Right lung (tissue), 5 donors: ENCODE results near the gene CDHR5. TPM values are rescaled to one million over a fixed set of nuclear protein-coding genes. Genes with fewer than 3 reads are reported as not detected.
A peak's percentile ranks its signal among the peaks of the same experiment; 100 is the strongest.

Experiments used
- DNase-seq, 2 donors: peaks; one replicate each; pipeline ENCODE4 v3.0.0-alpha.2; 2013
- polyA plus RNA-seq, 5 donors: library from polyadenylated mRNA; unstranded; fragments of 120-200 nt; gene quantifications; one replicate each; pipeline versions ENCODE4 v1.2.1 to v1.2.3, GENCODE V29; 2013; ENCODE audit warnings: inconsistent platforms in 1 of 5, low replicate concordance in 1 of 5; ENCODE audit not compliant: insufficient read length in 5 of 5, insufficient read depth in 1 of 5

Gene CDHR5
- polyA plus RNA-seq, 5 donors = 0.20 to 0.86 (median 0.58) TPM

GRCh38 chr11:623349-623869, 1.3 kb downstream of the CDHR5 start:
- DNase-seq = no peak

DNA sequence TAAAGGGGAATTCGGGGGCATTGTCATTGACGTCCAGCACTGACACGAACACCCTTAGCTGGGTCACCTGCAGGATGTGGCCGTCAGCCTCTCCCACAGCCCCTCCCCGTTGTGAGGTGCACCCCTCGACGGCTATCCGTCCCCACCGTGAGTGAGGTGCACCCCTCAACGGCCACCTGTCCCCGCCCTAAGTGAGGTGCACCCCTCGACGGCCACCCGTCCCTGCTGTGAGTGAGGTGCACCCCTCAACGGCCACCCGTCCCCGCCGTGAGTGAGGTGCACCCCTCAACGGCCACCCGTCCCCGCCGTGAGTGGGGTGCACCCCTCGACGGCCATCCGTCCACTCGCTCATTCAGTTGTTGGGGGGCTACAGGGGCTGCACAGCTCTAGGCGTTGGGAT, 2.9 kb downstream of the CDHR5 start:
- no peak for DNase-seq

GRCh38 chr11:620935-621814, 3.6 kb downstream of the CDHR5 start:
- DNase-seq = no peak

- no peak for DNase-seq
Measured at GRCh38 chr11:620201-620600, 4.6 kb downstream of the CDHR5 start.

GRCh38 chr11:619628-620050, 5.1 kb downstream of the CDHR5 start:
- no peak for DNase-seq

GRCh38 chr11:618856-619627, 5.7 kb downstream of the CDHR5 start:
- no peak for DNase-seq

DNA sequence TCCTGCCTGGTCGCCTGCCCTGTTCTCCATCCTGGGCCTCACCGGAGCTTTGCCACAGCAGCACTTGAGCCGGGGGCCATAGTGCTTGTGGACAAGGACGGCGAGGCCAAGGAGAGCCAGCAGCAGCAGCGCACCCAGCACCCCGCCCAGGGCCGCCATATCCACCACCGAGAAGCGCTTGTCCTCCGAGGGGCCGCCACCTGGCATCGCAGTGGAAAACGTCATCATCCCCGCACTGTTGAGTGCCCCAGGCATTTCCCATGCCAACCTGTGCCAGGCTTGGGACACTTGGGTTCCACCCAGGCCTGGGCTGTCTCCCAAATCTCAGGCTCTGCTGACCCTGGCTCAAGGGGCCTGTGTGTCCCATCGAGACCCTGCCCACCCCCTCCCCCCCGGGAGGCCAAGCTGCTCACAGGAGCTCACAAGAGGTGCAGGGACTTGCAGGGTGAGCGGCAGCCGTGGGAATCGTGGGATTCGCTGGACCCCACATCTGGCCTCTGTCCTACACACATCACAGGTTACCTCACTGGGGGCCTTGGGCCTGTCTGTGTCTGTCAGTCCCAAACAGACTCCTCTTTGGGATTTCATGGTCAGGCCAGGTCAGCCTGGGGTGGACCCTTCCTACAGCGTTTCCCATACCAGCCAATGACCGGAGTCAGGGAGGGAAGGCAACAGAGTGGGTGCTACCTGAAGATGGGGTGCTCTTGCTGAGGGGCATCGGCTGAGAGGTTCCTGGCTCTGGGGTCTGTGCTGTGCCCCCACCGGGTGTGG, 6.7 kb downstream of the CDHR5 start:
- no peak for DNase-seq

DNA sequence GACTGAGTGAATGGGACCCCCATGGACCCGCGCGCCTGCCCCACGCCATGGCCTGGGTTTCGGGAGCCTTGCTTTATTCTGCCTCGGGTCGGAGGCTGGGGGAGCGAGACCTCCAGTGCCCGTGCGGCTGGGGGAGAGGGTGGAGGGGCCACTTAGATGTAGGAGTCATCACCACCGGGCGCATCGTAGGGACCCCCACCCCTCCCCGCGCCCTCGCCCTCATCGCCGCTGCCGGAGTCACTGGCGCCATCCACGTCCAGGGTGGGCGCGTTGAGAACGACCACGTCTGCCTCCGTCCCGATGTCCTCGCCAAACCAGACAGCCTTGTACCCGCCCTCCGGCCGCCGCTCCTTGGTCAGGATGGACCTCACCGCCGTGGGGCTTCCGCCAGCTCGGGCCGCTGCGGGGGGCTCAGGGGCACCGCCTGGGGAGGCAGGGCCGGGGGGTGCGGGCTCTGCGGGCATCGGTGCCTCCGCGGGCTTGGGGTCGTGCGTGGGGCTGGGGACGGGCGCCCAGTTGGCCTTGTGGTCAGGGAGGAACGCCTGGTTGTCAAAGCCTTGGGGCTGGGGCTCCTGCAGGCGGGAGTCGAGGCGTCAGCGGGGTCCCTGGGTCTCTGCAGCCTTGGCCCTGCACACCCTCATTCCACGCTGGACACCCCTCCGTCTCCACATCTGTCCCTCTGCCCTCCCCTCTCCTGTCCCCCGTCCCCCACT, 7.4 kb downstream of the CDHR5 start:
- no peak for DNase-seq

- no peak for DNase-seq
Measured at GRCh38 chr11:616320-617198, 8.2 kb downstream of the CDHR5 start.

DNA sequence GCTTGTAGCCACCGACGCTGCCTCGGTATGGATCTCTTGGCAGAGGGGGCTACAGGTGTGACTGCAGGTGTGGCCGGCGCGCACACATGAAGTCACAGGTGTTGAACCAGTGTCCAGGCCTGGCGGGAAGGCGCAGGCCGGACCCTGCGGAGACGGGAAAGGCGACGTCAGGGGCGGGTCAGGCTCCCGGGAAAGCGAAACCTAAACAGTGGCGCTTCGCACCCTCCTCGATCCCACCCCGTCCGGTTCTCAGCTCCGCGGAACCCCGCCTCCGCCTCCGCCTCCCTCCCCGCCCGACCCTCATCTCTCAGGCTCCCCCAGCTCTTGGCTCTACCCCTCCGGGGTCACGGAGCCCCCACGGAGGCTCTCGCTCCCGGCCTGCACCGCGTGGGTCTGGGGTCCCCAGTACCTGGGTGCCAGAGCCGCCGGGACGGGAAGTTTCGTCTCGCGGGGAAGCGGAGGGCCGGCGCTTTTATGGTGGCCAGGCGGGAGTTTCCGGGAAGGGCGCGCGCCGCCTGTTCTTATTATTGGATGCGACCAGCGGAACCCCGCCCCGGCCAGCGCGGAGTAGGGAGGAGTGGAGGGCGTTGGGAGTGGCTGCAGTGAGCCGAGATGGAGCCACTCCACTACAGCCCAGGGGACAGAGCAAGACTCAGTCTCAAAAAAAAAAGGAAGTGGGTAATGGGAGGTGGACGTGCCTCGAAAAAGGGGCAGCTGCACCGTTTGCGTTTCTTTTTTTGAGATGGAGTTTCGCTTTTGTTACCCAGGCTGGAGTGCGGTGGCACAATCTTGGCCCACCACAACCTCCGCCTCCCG, 9.0 kb downstream of the CDHR5 start, which contains the start of gene IRF7:
Gene IRF7 (minus strand): TSS at position 447 of the 816 bp plus-strand sequence. CDS start 586 bp downstream, outside the sequence.
- DNase-seq = peak; percentile 90 to 91

- DNase-seq = no peak
Measured at GRCh38 chr11:614623-615503, 9.9 kb downstream of the CDHR5 start.

DNA sequence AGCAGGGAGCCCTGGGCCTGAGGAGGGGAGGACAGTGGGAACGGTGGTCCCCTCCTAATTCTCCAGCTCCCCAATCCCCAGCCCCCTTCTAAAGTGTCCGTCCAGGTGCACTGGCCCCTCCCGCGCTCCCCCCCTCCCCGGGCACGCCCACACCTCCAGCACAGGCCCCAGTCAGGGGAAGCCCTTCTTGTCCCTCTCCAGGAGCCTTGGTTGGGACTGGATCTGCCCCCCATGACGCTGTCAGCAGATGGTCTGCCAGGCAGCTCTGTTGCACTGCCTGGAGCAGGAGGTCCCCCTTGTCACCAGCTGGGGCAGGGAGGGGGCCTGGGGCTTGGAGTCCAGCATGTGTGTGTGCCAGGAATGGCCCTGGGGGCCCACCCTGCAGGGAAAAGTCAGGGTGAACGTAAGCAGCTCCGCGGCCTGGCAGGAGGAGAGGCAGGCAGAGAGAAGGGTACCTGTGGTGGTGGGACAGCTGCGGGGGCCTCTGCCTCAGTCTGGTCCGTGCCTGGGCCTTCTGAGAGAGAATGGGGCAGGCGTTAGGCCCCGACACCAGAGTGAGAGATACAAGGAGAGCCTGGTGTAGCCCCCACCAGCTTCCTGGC, 10.6 kb downstream of the CDHR5 start:
- DNase-seq = no peak

DNA sequence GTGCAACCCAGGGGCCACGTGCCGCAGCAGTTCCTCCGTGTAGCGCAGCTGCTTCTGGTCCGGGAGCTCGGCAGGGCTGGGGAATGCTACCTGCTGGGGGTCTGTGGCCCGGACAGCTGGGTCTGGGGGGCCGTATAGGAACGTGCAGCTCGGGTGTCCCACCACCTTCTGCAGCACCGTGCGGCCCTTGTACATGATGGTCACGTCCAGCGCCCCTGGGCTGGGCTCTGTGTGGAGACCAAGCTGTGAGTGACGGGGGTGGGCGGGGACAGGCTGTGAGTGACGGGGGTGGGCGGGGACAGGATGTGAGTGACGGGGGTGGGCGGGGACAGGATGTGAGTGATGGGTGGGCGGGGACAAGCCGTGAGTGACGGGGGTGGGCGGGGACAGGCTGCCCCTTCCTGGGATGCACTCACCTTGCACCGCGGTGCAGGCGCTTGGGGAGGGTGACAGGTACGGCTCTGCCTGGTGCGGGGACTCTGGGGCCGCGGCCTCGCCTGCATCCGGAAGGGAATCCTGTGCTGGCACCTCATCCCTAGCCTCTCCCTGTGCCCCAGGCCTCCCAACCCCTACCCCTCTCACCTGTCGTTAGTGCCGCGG, 11.3 kb downstream of the CDHR5 start:
- no peak for DNase-seq

- DNase-seq = no peak
Measured at GRCh38 chr11:612961-613300, 11.8 kb downstream of the CDHR5 start.

- DNase-seq = no peak
Measured at GRCh38 chr11:612201-612960, 12.4 kb downstream of the CDHR5 start.
